ENCODE measurements around the gene FASTK.

The FASTK gene

GRCh38 chr7:151095828-151096475 is 15.3 kb upstream of the FASTK start:
- no peak for DNase-seq (ENCODE audit: low read depth)

GRCh38 chr7:151095123-151095797 is 14.7 kb upstream of the FASTK start:
- no peak for DNase-seq (ENCODE audit: low read depth)

- no peak for DNase-seq (ENCODE audit: low read depth)
Observed at GRCh38 chr7:151094675-151095074, 14.1 kb upstream of the FASTK start.

- no peak for DNase-seq (ENCODE audit: low read depth)
Observed at GRCh38 chr7:151093748-151094147, 13.1 kb upstream of the FASTK start.

GRCh38 chr7:151091988-151092387 is 11.4 kb upstream of the FASTK start:
- no peak for DNase-seq (ENCODE audit: low read depth)

- no peak for DNase-seq (ENCODE audit: low read depth)
Observed at GRCh38 chr7:151091431-151091830, 10.8 kb upstream of the FASTK start.

GRCh38 chr7:151091003-151091402 is 10.4 kb upstream of the FASTK start:
- DNase-seq (ENCODE audit: low read depth) = no peak

- no peak for DNase-seq (ENCODE audit: low read depth)
Observed at GRCh38 chr7:151089893-151090730, 9.5 kb upstream of the FASTK start.

GRCh38 chr7:151088856-151089699 is 8.5 kb upstream of the FASTK start:
- no peak for DNase-seq (ENCODE audit: low read depth)

GRCh38 chr7:151088019-151088855 is 7.6 kb upstream of the FASTK start:
- no peak for DNase-seq (ENCODE audit: low read depth)

GRCh38 chr7:151087245-151088018 is 6.8 kb upstream of the FASTK start:
- peak; percentile 26 for DNase-seq (ENCODE audit: low read depth)

GRCh38 chr7:151086802-151087244 is 6.2 kb upstream of the FASTK start:
- no peak for DNase-seq (ENCODE audit: low read depth)

- peak; percentile 48 for DNase-seq (ENCODE audit: low read depth)
Observed at GRCh38 chr7:151085691-151086620, 5.3 kb upstream of the FASTK start, which contains the start of gene AGAP3. TSS of gene AGAP3 (plus strand) at chr7:151086475. CDS start at chr7:151086742, 267 bp downstream.

GRCh38 chr7:151085329-151085690 is 4.7 kb upstream of the FASTK start:
- no peak for DNase-seq (ENCODE audit: low read depth)

- no peak for DNase-seq (ENCODE audit: low read depth)
Observed at GRCh38 chr7:151083824-151084160, 3.2 kb upstream of the FASTK start.

GRCh38 chr7:151083071-151083823 is 2.6 kb upstream of the FASTK start, which contains the start of gene TMUB1:
TSS of gene TMUB1 (minus strand) at chr7:151083493. CDS start at chr7:151082563, 930 bp downstream.
- DNase-seq (ENCODE audit: low read depth) = peak; percentile 79

GRCh38 chr7:151082141-151083070 is 1.8 kb upstream of the FASTK start:
- DNase-seq (ENCODE audit: low read depth) = no peak

Measured in activated T-helper 9 cell treated with anti-CD3 and anti-CD28 coated beads, Interleukin-2, amount 50 U/mL, for 16 hours (primary cell).